GM20000 (cell line): Measurements from ENCODE around the gene HIVEP3.
A peak's percentile ranks its signal among the peaks of the same experiment; 100 is the strongest.

Source experiments
- DNase-seq: peaks from one replicate; pipeline ENCODE4 v3.0.0; 2012; ENCODE audit warnings: low spot score
- CTCF ChIP-seq: IDR thresholded peaks from 2 replicates; pipeline ENCODE4 v1.5.1; 2012; ENCODE audit warnings: mild to moderate bottlenecking, control low read depth; ENCODE audit errors: extremely low read depth, missing control alignments

The HIVEP3 gene

DNA sequence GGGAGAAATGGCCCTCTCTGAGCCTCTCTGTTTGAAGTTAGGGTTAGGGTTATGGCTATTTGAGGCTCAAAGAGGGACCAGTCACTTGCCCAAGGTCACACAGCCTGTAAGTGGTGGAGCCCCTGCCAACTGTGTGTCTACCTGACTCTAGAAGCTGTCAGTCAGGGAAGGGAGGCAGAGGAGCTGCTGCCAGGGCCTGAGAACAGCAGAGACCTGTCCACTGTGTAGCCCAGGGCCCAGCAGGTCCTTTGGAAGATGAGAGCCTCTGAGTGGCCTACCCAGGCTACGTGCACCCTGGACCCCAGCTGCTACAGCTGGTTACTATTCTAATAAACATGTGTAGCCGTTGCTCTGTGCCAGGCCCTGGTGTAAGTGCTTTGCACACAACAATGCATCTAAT, 419.1 kb downstream of the HIVEP3 start:
- DNase-seq = no peak
- no peak for TF ChIP-seq CTCF

DNA sequence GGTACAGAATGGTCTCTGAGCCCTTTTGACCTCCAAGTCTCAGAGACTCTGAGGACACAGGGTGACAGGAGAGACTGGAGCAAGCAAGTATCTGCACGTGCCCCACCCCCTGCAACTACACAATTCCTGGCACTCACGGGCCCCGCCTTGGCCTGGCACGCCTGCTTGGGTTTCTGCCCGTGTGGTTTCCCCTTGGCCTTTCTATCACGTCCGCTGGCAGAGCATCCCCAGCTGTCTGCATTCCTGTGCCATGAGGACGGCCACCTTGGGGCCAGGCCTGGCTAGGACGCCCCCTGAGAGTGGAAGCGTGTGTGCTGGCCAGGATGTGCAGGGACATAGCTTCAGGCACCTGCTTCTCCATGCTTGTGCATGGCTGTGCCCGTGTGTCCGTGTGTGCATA, 419.9 kb downstream of the HIVEP3 start:
- DNase-seq = no peak
- TF ChIP-seq CTCF = no peak

- TF ChIP-seq CTCF = no peak
- DNase-seq = no peak
These were observed 420.3 kb downstream of the HIVEP3 start for GRCh38 chr1:41498391-41498790.

- DNase-seq = no peak
- no peak for TF ChIP-seq CTCF
These were observed 421.2 kb downstream of the HIVEP3 start for GRCh38 chr1:41497461-41498030.

- TF ChIP-seq CTCF = no peak
These were observed 421.7 kb downstream of the HIVEP3 start for GRCh38 chr1:41497056-41497440.

DNA sequence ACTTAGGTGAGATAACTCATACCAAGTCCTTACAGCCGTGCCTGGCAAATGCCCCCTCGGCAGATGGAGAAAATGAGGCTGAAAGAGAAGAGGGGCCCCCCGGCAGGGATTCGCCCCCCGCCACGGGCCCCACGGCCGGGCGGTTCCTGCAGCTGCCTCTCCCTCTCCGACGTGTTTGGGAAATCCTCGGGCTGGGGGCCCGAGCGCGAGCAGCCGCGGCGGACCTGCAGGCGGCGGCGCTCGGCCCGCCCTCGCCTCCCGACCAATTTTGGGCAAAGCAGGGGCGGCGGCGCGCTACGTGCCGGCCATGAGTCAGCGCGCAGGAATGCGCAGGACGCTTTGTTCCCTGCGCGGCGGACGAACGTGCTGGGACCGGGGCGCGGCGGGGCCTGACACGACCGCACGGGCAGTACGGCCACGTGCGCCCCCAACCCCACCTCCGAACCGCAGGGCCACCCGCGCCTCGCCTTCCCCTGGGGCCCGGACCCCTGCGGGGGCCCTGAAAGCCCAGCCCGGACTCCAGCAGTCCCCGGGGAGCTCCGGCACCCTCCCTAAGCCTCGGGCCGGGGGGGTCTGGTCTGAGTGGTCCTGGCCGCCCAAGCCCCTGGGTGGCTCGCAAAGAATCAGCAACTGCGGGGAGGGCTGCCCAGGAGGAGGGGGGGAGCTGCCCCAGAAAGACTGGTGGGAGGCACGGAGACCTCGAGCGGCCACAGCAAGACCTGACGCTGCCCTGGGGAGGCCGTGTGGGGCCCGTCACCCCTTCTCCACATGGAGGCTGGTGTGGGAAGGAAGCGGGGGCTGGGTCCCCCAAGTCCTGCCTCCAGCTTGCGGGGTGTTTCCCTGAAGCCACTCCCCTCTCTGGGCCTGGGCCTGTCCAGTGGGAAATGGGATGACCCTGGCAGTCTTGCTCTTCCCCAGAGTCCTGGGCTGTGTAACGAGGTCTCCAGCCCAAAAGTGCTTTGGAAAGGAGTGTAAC, 422.4 kb downstream of the HIVEP3 start:
- no peak for TF ChIP-seq CTCF
- peak; percentile 84 for DNase-seq

More at GRCh38 chr1:41497056-41497440, 421.7 kb downstream of the HIVEP3 start:
- DNase-seq = no peak

- DNase-seq = no peak
These were observed 423.3 kb downstream of the HIVEP3 start for GRCh38 chr1:41495210-41495948.

More at GRCh38 chr1:41495210-41495948, 423.3 kb downstream of the HIVEP3 start:
- TF ChIP-seq CTCF = no peak
